Choroid plexus epithelial cell (primary cell): ENCODE results near the gene ZNF792.
A peak's percentile ranks its signal among the peaks of the same experiment; 100 is the strongest.
"Not testable (repeated sequence)": the region's sequence is repeated elsewhere in the genome, so short reads cannot be mapped to it uniquely, and the experiment has no call there.

Experiments used
- DNase-seq: peaks from one replicate; pipeline ENCODE4 v3.0.0-alpha.2; 2010; ENCODE audit warnings: low read depth
- H3K4me3 ChIP-seq: 2 replicates; pipeline ENCODE4 v1.5.1; 2011; ENCODE audit warnings: low read depth, mild to moderate bottlenecking, control low read depth, low read length, moderate library complexity
- CTCF ChIP-seq: conservative IDR thresholded peaks from 2 replicates; pipeline ENCODE4 v1.5.1; 2011; ENCODE audit warnings: low read depth, mild to moderate bottlenecking, control low read depth, inconsistent platforms, low read length, moderate library complexity

ZNF792 gene

GRCh38 chr19:35000647-35001501 lies 36.8 kb upstream of the ZNF792 start:
- H3K4me3 ChIP-seq: peak overlapping the region; percentile 77
- TF ChIP-seq CTCF: no peak
- peak; percentile 57 for DNase-seq

- DNase-seq: no peak
- TF ChIP-seq CTCF: no peak
- peak overlapping the region; percentile 77 for H3K4me3 ChIP-seq
Observed at GRCh38 chr19:35000338-35000646, 36.3 kb upstream of the ZNF792 start.

GRCh38 chr19:34999498-35000337 lies 35.7 kb upstream of the ZNF792 start, which contains the start of gene GRAMD1A:
Gene GRAMD1A (plus strand): TSS chr19:35000323. CDS start chr19:35000479, 156 bp downstream.
- peak within 1 kb of the TSS; percentile 77 for H3K4me3 ChIP-seq
- peak; percentile 90 for DNase-seq
- TF ChIP-seq CTCF: no peak

- no peak for DNase-seq
- TF ChIP-seq CTCF: no peak
- H3K4me3 ChIP-seq: peak overlapping the region; percentile 77
Observed at GRCh38 chr19:34998777-34999497, 34.9 kb upstream of the ZNF792 start.

GRCh38 chr19:34998224-34998623 lies 34.2 kb upstream of the ZNF792 start:
- not testable (repeated sequence) for DNase-seq

GRCh38 chr19:34997071-34997617 lies 33.1 kb upstream of the ZNF792 start:
- TF ChIP-seq CTCF: no peak
- DNase-seq: peak; percentile 67
- no peak overlapping the region for H3K4me3 ChIP-seq

More at GRCh38 chr19:34998224-34998623, 34.2 kb upstream of the ZNF792 start:
- H3K4me3 ChIP-seq: not testable (repeated sequence)

GRCh38 chr19:34995551-34995950 lies 31.5 kb upstream of the ZNF792 start:
- H3K4me3 ChIP-seq: no peak overlapping the region
- no peak for DNase-seq
- no peak for TF ChIP-seq CTCF
